Calu3 (cell line): ENCODE data around the gene CMTR1. TPM values are rescaled to one million over a fixed set of nuclear protein-coding genes. Genes with fewer than 3 reads are reported as not detected.

ENCODE experiments used
- BruUV-seq: library from RNA; stranded (reverse); fragments of 400-500 nt; replicated peaks from 2 replicates; lab custom pipeline; 2021; lab: Mats Ljungman, UMichigan
- CTCF ChIA-PET: fragments of 300-600 bp; sonication (Branson Sonifier 250); formaldehyde crosslinking; loops from one replicate; lab custom pipeline; 2022; ENCODE audit warnings: antibody characterized with exemption; lab: Charles Lee
- DNase-seq: peaks from one replicate; pipeline ENCODE4 v3.0.0; 2022
- H3K27ac Mint-ChIP-seq: one replicate; pipeline ENCODE4 v1.8.0; 2022; ENCODE audit warnings: mixed read lengths; ENCODE audit not compliant: unreplicated experiment
- H3K27me3 Mint-ChIP-seq: one replicate; pipeline ENCODE4 v1.8.0; 2022; ENCODE audit warnings: mixed read lengths; ENCODE audit not compliant: unreplicated experiment
- H3K36me3 Mint-ChIP-seq: one replicate; pipeline ENCODE4 v1.8.0; 2022; ENCODE audit warnings: mild to moderate bottlenecking, moderate library complexity, mixed read lengths; ENCODE audit not compliant: insufficient read depth, unreplicated experiment
- H3K4me1 Mint-ChIP-seq: one replicate; pipeline ENCODE4 v1.8.0; 2022; ENCODE audit warnings: mild to moderate bottlenecking, low read depth, mixed read lengths; ENCODE audit not compliant: unreplicated experiment
- H3K4me3 Mint-ChIP-seq: one replicate; pipeline ENCODE4 v1.8.0; 2022; ENCODE audit warnings: mild to moderate bottlenecking, low read depth, moderate library complexity, mixed read lengths; ENCODE audit not compliant: unreplicated experiment
- H3K9me3 Mint-ChIP-seq: one replicate; pipeline ENCODE4 v1.8.0; 2022; ENCODE audit warnings: low read depth, mixed read lengths; ENCODE audit not compliant: unreplicated experiment
- intact Hi-C: fragments of 100-400 bp; cut with micrococcal nuclease; formaldehyde crosslinking; loops from one replicate; pipeline ENCODE4 v1.10.0; 2022; ENCODE audit not compliant: unreplicated experiment
- total RNA-seq: library from RNA; stranded (reverse); gene quantifications from 2 replicates; pipeline ENCODE4 v1.2.3, GENCODE V29; 2022
- TF ChIP-seq, protein P1 (sequence below): fragments of 200-600 bp; IDR thresholded peaks from one replicate; pipeline ENCODE4 v1.8.0; 2022; ENCODE audit warnings: antibody characterized with exemption; ENCODE audit not compliant: unreplicated experiment

Gene CMTR1
- total RNA-seq, 1 experiment from 2014 or later, result 50.3 TPM

DNA sequence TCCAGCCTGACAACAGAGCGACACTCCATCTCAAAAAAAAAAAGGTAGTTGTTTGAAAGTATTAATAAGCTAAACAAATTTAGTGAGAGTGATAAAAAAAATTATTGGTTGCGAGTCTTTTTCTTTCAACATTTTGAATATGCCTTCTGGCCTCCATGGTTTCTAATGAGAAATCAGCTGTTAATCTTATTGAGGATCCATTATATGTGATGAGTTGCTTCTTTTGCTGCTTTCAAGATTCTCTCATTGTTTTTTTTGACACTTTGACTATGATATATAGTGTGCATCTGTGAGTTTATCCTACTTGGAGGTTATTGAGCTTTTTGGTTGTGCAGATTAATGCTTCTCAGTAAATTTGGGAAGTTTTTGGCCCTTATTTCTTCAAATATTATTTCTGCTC is 15.6 kb upstream of the CMTR1 start:
- no peaks in the 10 kb centered on the region for H3K4me1 Mint-ChIP-seq
- CTCF ChIA-PET, result no interaction called here
- no peak overlapping the region for H3K27ac Mint-ChIP-seq
- H3K4me3 Mint-ChIP-seq, result no peak overlapping the region
- no peaks in the 10 kb centered on the region for H3K27me3 Mint-ChIP-seq
- no peaks in the 10 kb centered on the region for H3K36me3 Mint-ChIP-seq
- TF ChIP-seq, protein P1, sequence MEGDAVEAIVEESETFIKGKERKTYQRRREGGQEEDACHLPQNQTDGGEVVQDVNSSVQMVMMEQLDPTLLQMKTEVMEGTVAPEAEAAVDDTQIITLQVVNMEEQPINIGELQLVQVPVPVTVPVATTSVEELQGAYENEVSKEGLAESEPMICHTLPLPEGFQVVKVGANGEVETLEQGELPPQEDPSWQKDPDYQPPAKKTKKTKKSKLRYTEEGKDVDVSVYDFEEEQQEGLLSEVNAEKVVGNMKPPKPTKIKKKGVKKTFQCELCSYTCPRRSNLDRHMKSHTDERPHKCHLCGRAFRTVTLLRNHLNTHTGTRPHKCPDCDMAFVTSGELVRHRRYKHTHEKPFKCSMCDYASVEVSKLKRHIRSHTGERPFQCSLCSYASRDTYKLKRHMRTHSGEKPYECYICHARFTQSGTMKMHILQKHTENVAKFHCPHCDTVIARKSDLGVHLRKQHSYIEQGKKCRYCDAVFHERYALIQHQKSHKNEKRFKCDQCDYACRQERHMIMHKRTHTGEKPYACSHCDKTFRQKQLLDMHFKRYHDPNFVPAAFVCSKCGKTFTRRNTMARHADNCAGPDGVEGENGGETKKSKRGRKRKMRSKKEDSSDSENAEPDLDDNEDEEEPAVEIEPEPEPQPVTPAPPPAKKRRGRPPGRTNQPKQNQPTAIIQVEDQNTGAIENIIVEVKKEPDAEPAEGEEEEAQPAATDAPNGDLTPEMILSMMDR, result no peak
- intact Hi-C loops, result no loop called here
- no peak for DNase-seq
- no TSS peak for BruUV-seq
- H3K9me3 Mint-ChIP-seq, result no peaks in the 10 kb centered on the region

DNA sequence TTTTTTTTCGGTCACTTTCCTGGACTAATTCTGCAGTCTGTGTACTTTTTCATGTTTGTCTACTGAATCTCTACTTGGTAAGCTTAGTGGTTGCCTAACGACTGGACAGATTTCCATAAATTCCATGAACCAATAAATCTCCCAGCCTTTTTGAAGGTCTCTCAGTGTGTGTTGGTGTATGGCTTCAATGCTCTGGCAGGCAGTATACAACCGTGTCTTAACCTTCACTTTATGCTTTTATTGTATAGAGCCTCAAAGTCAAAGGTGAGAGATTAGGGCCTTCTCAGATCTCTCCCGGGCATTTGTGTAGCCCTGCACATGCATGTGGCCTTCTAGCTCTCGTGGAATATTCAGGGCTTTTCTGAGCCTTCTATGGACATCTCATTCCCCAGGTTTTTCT is 14.3 kb upstream of the CMTR1 start:
- intact Hi-C loops, result no loop called here
- CTCF ChIA-PET, result interaction anchor here (0.7 kb wide), 1 partner anchor 397 kb away, joined by 5 read pairs; no protein-coding TSS in a partner anchor
- TF ChIP-seq, protein P1, result no peak
- Mint-ChIP-seq H3K9me3 (no peaks in the 10 kb centered on the region), H3K36me3 (no peaks in the 10 kb centered on the region), H3K27ac (no peak overlapping the region), H3K4me3 (no peak overlapping the region), H3K4me1 (no peaks in the 10 kb centered on the region), H3K27me3 (no peaks in the 10 kb centered on the region)
- DNase-seq, result no peak
- BruUV-seq, result no TSS peak

DNA sequence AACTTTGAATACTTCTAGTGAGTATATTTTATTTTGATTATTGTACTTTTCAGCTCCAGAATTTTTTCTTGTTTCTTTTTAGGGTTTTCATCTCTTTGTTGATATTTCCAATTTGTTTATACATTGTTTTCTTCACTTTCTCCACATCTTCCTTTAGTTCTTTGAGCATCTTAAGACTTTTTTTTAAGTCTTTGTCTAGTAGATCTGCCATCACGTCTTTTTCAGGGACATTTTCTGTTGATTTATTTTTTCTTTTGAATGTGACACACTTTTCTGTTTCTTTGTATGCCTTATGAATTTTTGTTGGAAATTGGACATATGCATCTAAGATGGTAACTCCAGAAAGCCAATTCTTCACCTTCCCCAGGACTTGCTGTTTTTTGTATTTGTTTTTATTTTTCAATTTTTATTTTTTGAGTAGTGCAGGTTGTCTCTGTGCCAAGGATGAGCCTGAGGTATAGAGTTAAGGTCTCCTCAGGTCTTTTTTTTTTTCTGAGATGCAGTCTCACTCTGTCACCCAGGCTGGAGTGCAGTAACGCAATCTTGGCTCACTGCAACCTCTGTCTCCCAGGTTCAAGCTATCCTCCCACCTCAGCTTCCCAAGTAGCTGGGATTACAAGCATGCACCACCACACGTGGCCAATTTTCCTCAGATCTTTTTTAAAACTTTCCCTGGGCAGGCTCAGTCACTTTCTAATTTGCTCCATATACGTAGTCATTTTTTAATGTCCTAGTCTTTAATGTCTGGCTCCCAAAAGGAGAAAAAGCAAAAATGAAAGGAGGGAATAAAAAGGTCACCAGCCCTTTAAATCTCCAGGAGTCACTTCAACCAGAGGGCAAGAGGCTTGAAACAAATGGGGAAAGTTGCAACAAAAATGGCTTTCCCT is 6.7 kb upstream of the CMTR1 start:
- Mint-ChIP-seq H3K27me3 (peaks cover 24% of the 10 kb centered on the region), H3K36me3 (no peaks in the 10 kb centered on the region), H3K9me3 (no peaks in the 10 kb centered on the region), H3K27ac (no peak overlapping the region), H3K4me1 (no peaks in the 10 kb centered on the region), H3K4me3 (no peak overlapping the region)
- BruUV-seq, result no TSS peak
- no peak for DNase-seq
- CTCF ChIA-PET, result no interaction called here
- intact Hi-C loops, result no loop called here
- TF ChIP-seq, protein P1, result no peak

DNA sequence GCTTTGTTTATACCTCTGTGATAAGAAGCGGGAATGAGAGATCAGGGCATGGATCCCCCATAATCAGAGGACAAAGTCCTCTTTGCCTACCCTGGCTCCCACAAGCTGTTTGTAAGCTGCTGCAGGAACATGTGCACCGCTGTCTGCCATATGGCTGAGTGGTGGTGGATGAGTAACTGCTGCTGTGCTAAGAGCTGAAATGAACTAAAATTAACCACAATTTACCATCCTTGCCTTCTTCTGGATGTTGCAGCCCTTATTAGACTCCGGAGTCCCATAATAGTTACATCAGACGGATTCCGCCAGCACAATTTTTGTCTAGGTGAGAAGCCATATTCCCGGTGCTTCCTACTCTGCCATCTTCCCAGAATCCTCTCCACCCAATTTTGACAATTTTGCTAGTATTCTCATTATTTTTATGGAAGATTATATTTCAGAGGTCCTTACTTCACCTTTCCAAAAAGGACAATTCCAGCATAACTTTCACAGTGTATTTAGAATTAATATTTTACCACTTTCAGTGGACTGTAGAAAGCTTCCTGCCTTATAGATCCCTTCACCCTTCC is 6.0 kb upstream of the CMTR1 start:
- H3K9me3 Mint-ChIP-seq, result no peaks in the 10 kb centered on the region
- peaks cover 1% of the 10 kb centered on the region for H3K36me3 Mint-ChIP-seq
- CTCF ChIA-PET, result no interaction called here
- H3K4me1 Mint-ChIP-seq, result peaks cover 2% of the 10 kb centered on the region
- peaks cover 24% of the 10 kb centered on the region for H3K27me3 Mint-ChIP-seq
- no peak for DNase-seq
- H3K4me3 Mint-ChIP-seq, result no peak overlapping the region
- H3K27ac Mint-ChIP-seq, result no peak overlapping the region
- intact Hi-C loops, result no loop called here
- TF ChIP-seq, protein P1, result no peak
- BruUV-seq, result no TSS peak
